Hematopoietic multipotent progenitor cell (in vitro differentiated cells): ENCODE data around the gene TBL1X. TPM values are rescaled to one million over a fixed set of nuclear protein-coding genes. Genes with fewer than 3 reads are reported as not detected.
"Not testable (repeated sequence)": the region's sequence is repeated elsewhere in the genome, so short reads cannot be mapped to it uniquely, and the experiment has no call there.

Experiments
- DNase-seq, 3 donors: peaks; one replicate each; pipeline ENCODE4 v3.0.0-alpha.2; 2011 to 2015; ENCODE audit warnings: low read depth in 2 of 3, low spot score in 2 of 3
- total RNA-seq: library from RNA; depleted of rRNA; stranded (reverse); fragments of >200 nt; gene quantifications from one replicate; pipeline ENCODE4 v1.2.3, GENCODE V29; 2012

The TBL1X gene
- total RNA-seq, 1 donor: 12.4 TPM

- peak; percentile 11 to 59 (median 33) for DNase-seq
Observed at GRCh38 chrX:9530848-9531274, 66.0 kb downstream of the TBL1X start.

GRCh38 chrX:9532349-9532748 is 67.5 kb downstream of the TBL1X start:
- no peak for DNase-seq

DNA sequence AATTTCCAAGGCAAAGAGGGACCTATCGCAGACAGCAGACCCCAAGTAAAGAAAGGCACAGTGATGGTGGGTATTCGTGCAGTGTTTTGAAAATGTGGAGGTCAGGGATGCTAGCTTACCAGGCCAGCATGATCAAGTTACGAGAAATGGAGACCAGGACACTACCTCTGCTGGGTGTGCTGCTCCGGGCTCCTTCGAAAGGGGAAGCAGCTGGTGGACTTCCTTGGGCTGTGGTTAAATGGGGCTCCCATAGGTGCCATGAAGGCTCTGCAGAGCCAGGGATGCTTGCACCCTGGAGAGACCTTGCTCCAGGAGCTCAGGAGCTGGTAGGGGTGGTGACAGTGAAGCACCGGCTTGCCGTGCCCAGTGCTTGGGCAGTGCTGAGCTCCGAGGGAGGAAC is 68.8 kb downstream of the TBL1X start:
- DNase-seq: peak in 1 of 3 donors; percentile 1

DNA sequence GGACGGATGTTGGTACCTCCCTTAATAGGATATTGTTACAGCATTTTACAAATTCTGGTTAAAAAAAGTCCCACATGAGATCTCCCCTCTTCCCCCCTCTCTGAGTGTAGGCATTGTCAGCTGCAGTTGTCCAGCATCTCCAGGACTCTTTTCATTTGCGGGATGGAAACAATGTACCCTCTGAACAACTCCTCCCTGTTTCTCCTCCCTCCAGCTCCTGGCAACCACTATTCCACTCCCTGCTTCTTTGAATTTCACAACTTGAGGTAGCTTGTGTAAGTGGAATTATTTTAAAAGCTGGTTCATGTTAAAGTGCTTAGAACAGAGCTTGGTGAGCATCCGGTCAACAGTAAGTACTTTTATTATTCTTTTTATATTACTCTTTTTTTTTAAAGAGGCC is 69.8 kb downstream of the TBL1X start:
- no peak for DNase-seq

DNA sequence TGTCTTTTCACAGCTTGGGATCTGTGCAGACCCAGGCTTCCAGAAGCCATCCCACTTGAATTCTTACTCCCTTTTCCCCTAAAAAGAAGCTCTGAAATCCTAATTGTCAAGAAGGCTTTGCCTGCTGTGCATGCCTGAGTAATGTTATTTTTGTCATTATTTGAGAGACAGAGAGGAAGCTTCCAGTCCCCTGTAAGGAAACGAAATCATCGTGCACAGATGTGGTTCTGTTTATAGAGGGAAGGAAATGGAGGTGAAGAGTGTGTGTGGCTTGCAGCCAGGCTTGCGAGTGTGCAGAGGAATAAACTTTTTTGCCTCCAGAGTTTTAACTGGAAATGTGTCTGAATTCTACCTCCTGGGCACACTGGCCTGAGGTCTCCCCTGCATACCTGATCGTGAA is 70.2 kb downstream of the TBL1X start:
- peak in 1 of 3 donors; percentile 25 for DNase-seq

DNA sequence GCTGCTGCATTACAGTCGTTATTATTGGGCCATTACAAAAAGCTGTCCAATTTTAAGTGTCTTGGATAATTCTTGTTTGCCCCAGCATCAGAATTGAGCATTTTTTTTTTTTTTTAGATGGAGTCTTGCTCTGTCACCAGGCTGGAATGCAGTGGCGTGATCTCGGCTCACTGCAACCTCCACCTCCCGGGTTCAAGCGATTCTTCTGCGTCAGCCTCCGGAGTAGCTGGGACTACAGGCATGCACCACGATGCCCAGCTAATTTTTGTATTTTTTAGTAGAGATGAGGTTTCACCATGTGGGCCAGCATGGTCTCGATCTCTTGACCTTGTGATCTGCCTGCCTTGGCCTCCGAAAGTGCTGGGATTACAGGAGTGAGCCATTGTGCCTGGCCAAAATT is 71.3 kb downstream of the TBL1X start:
- DNase-seq: not testable (repeated sequence)

GRCh38 chrX:9537781-9538180 is 72.9 kb downstream of the TBL1X start:
- DNase-seq: no peak

DNA sequence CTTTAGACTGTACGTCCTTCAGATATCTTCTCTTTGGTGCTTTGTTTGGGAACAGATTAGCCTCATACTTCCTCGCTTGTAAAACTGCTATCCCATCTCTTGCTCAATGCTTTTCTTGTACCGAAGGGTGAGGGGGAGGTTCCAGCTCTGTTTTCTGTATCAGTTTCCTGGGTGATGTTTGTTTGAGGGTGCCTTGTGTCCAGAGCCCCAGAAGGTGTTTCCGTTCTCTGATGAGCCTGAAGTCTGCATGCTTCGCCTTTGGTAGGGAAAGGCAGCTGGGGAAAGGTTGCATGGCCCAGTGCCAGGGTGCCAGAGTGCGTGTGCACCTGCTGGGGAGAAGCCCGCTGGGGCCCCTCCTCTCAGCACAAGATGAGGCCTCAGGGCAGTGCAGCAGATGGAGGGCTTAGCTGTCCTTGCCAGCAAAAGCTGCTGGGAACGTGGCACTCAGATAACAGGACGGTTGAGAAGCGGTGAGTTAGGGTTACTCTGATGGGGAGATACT is 73.7 kb downstream of the TBL1X start:
- no peak for DNase-seq

DNA sequence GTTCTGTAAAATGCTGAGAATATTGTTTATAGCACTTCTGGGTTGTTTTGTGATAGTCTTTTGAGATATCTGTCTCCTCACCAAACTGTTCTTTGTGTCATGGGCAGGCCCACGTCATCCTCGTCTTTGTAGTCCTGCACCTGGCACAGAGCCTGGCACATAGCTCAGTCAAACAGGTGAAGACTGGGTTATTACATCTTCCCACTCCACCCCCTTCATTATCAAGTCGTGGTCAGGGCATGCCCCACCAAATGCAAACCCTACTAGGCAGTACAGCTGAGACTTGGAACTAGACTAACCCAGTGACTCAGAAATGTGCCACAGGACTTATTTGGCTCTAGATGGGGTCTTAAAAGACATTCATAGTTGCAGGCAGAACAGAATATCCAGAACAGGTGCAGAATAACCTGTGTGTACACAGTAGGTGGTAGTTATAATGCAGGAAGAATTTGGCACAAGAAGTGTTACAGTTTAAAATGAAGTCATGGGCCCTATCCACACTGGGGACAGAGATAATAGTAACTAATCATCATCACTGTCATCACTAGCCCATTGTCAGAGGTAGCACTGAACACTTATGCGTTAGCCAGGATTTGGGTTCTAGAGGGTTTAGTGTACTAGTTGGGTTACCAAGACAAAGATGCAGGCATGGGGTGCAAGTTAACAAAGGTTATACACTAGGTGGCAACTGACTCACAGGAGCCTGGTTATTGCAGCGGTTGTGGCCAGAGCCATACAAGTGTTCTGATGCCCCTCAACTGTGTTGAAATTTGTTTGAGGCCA is 74.9 kb downstream of the TBL1X start:
- DNase-seq: no peak

GRCh38 chrX:9542106-9542760 is 77.4 kb downstream of the TBL1X start:
- DNase-seq: no peak

DNA sequence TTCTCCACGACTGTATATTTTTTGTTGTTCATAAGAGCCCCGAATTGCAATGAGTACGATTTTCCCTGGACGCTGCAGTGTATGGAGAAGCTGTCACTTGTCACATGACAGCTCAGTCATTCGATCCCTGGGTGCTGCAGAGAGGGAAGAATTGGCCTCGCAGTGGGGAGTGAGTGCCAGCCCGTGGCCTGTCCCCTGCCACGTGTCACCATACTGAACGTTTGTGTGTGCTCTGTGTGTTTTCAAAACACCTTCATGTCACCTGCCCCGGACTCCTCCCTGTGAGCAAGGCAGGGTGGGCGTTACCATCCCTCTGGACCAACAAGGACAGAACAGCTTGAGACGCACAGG is 77.9 kb downstream of the TBL1X start:
- no peak for DNase-seq

- DNase-seq: no peak
Observed at GRCh38 chrX:9555354-9555753, 90.5 kb downstream of the TBL1X start.

DNA sequence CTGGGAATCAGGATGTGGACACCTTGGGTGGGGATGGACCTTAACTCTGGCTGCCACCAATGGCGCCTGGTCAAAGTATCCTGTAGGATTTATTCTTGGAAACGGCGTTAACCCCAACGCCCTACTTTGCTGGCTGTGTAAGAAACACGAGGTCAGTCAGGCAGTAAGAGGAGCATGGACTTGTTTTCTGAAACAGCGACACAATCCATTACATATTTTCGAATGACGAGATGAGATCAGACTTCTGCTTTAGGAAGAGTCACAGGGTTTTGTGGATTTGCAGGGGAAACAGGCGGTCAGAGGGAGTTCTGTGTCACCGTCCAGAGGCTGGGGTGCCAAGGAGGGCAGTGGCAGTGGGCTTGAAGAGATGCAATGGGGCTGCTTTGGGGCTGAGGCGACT is 92.2 kb downstream of the TBL1X start:
- no peak for DNase-seq

- DNase-seq: no peak
Observed at GRCh38 chrX:9557521-9557920, 92.7 kb downstream of the TBL1X start.

DNA sequence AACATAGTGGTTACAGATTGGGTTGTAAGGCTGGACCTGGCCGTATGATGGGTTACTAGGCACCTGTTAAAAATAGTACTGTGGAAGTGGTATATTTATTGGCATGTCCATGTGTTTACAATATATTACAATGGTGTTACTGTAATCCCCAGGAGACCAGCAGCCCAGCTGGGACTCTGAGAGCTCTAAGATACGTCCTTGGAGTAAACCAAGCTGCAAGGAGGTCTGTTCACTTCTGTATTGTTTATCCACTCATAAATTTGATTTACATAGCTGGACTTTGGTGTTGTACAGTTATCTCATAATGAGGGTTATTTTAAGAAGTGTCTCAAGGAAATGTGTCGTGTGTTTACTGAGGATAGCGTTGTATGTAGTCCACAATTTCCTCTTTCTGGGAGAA is 93.8 kb downstream of the TBL1X start:
- no peak for DNase-seq

DNA sequence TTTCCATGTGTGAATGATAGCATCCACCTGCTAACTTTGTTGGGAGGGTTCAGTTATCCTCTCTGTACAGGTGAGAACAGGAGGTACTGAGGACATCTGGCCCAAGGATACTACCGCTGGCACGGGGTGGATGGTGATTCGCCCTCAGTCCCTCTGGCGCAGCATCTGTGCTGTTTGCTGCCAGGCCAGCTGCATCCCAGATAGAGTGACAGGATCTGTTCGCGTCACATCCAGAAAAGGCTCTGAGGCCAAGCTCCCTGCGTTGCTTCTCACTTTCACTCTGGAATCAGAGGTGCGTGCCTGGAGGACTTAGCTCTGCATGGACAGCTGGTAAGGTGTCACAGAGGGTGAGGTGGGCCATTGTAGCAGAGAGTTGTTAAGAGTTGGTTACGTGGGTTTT is 95.4 kb downstream of the TBL1X start:
- no peak for DNase-seq

GRCh38 chrX:9561199-9561598 is 96.3 kb downstream of the TBL1X start:
- no peak for DNase-seq

DNA sequence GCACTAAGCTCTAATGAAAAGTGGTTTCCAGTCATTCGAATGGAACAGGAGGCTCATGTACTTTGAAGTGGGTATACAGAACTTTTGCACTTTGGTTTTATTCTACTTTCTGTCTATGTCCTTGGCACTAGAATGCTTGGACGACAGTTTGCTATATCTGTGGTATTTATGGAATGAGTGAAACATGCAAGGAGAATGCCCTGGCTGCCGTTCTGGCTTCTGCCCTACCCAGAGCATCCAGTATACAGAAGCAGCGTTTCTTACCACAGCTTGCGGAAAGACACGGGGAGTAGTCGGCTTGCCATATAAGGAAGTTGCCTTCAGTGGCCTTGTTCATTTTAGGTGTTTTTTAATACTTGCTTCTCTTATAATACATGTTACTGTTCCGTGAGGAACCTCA is 98.0 kb downstream of the TBL1X start:
- DNase-seq: no peak

GRCh38 chrX:9566150-9566621 is 101.3 kb downstream of the TBL1X start:
- peak in 1 of 3 donors; percentile 34 for DNase-seq

- DNase-seq: no peak
Observed at GRCh38 chrX:9569876-9570301, 105.0 kb downstream of the TBL1X start.

- DNase-seq: no peak
Observed at GRCh38 chrX:9573282-9574106, 108.6 kb downstream of the TBL1X start.
